Fibroblast of the aortic adventitia (primary cell): ENCODE data around the gene GRIK4. TPM values are rescaled to one million over a fixed set of nuclear protein-coding genes. Genes with fewer than 3 reads are reported as not detected.

ENCODE experiments used
- DNase-seq: peaks from one replicate; pipeline ENCODE4 v3.0.0-alpha.2; 2010; ENCODE audit warnings: low read depth
- H3K4me3 ChIP-seq: 2 replicates; pipeline ENCODE4 v1.5.1; 2011; ENCODE audit warnings: low read depth, mild to moderate bottlenecking, control low read depth, low read length, moderate library complexity
- CTCF ChIP-seq: IDR thresholded peaks from 2 replicates; pipeline ENCODE4 v1.5.1; 2011; ENCODE audit warnings: mild to moderate bottlenecking, low read length, control low read depth, inconsistent platforms; ENCODE audit not compliant: insufficient read depth
- total RNA-seq: library from RNA; depleted of rRNA; stranded (reverse); fragments of >200 nt; gene quantifications from 2 replicates; pipeline ENCODE4 v1.2.3, GENCODE V29; 2012; ENCODE audit warnings: low replicate concordance

GRIK4 gene
- total RNA-seq, 1 donor: not detected

GRCh38 chr11:120717042-120717441, 205.5 kb downstream of the GRIK4 start:
- no peak for DNase-seq
- no peak overlapping the region for H3K4me3 ChIP-seq
- TF ChIP-seq CTCF: no peak

- H3K4me3 ChIP-seq: no peak overlapping the region
- DNase-seq: no peak
- no peak for TF ChIP-seq CTCF
These were observed 206.1 kb downstream of the GRIK4 start for GRCh38 chr11:120717623-120718022.

GRCh38 chr11:120718171-120718570, 206.6 kb downstream of the GRIK4 start:
- no peak overlapping the region for H3K4me3 ChIP-seq
- no peak for DNase-seq
- TF ChIP-seq CTCF: no peak

- no peak for DNase-seq
- TF ChIP-seq CTCF: no peak
- no peak overlapping the region for H3K4me3 ChIP-seq
These were observed 207.8 kb downstream of the GRIK4 start for GRCh38 chr11:120719348-120719747.

GRCh38 chr11:120720760-120721159, 209.2 kb downstream of the GRIK4 start:
- TF ChIP-seq CTCF: no peak
- DNase-seq: no peak
- H3K4me3 ChIP-seq: no peak overlapping the region

GRCh38 chr11:120722524-120722923, 211.0 kb downstream of the GRIK4 start:
- no peak for TF ChIP-seq CTCF
- H3K4me3 ChIP-seq: no peak overlapping the region
- no peak for DNase-seq

GRCh38 chr11:120723751-120724150, 212.2 kb downstream of the GRIK4 start:
- TF ChIP-seq CTCF: no peak
- no peak for DNase-seq
- H3K4me3 ChIP-seq: no peak overlapping the region
